Endothelial cell of umbilical vein (primary cell): ENCODE data around the gene DDX59.

Experiments
- CTCF ChIP-seq, 2 donors: IDR thresholded peaks; 1 replicate in 1 of 2; 2 replicates in 1 of 2; pipeline ENCODE4 v1.5.1; 2011; ENCODE audit warnings: low read length in 2 of 2, mild to moderate bottlenecking in 2 of 2, moderate library complexity in 2 of 2, control low read depth in 1 of 2, inconsistent platforms in 1 of 2, low read depth in 1 of 2; ENCODE audit not compliant: insufficient read depth in 1 of 2; ENCODE audit errors: extremely low read depth in 1 of 2
- POLR2A ChIP-seq: IDR thresholded peaks from 2 replicates; pipeline ENCODE4 v1.6.1; 2012; ENCODE audit warnings: low read depth, mild to moderate bottlenecking, control low read depth, low read length
- POLR2AphosphoS5 ChIP-seq: IDR thresholded peaks from 2 replicates; pipeline ENCODE4 v1.6.1; 2012; ENCODE audit warnings: low read depth, mild to moderate bottlenecking, control low read depth, low read length, moderate library complexity; ENCODE audit not compliant: insufficient read depth

- TF ChIP-seq CTCF (IDR thresholded peaks at IDR 0.05; ENCODE audit: extremely low read depth in 1 of 2, insufficient read depth in 1 of 2, low read depth in 1 of 2, low read length in 2 of 2) (no peak), POLR2A (no peak), POLR2AphosphoS5 (no peak)
These were observed 9.0 kb downstream of the DDX59 start for GRCh38 chr1:200660719-200661118.
